GM15510 (cell line): ENCODE results near the gene UBXN7.

Source experiments
- POLR2A ChIP-seq: IDR thresholded peaks from 3 replicates; pipeline ENCODE4 v1.6.1; 2011; ENCODE audit warnings: borderline replicate concordance; ENCODE audit not compliant: insufficient read length; ENCODE audit errors: extremely low read depth

Gene UBXN7

DNA sequence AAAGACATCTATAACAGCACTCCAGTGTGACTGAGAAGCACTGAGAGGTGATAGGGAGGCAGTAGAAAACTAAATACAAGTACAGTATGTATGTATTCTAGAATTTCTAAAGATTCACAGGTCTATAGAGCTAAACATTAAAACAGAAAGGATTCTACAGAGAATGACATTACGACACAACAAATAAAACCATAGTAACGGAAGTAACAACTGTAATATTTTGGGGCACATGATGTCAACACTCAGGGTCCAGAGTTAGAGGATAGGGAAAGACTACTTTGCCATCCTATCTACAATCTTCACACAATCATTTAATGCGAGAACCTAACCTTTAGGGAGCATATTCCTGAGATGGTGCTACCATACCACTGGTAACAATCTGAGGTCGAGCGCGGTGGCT lies 13.6 kb downstream of the UBXN7 start:
- TF ChIP-seq POLR2A: no peak

DNA sequence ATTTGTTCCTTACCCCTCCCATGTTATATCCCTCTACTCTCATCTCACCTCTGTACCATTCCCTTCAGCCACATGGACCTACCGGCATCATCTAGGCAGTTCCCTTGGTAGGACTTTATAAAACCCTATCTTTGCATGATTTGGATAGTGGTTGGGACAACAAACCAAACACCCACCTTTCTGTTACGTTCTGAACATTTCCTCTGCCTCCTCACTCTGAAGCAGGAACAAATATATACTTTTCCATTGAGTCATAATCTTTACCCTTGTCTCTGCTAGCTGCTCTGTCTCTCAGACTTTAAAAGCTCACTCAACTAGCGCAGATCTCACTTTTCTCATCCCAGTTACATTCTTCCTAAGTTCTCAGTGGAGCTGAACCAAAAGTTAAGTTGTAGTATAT lies 17.8 kb downstream of the UBXN7 start:
- no peak for TF ChIP-seq POLR2A

DNA sequence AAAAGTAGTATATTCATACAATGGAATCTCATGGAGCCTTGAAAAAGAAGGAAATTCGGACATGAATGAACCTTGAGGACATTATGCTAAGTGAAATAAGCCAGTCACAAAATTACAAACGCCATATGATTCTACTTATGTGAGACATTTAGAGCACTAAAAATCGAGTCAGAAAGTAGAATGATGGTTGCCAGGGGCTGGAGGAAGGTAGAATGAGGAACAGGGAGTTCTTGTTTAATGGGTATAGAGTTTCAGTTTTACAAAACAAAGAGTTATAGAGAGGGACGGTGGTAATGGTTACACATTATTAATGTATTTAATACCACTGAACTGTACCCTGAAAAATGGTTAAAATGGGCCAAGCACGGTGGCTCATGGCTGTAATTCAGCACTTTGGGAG lies 19.5 kb downstream of the UBXN7 start:
- TF ChIP-seq POLR2A: no peak

DNA sequence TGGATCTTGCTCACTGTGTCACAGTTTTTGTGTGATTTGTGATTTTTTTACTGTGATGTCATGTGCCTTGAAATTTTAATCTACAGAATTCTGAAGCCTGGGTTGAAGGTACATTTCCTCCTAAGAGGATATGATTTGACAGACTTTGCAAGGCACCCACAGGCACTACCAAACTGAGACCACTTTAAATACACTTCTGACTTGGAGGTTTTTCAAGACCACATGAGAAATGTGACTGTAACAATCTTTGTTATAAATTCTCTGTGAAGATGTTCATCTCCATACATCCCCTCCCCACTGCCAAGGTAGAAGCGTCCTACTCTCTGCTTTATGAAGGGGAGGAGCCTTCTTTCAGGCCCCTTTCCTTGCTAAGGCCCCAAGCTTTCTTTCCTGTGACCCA lies 22.8 kb downstream of the UBXN7 start:
- TF ChIP-seq POLR2A: no peak

DNA sequence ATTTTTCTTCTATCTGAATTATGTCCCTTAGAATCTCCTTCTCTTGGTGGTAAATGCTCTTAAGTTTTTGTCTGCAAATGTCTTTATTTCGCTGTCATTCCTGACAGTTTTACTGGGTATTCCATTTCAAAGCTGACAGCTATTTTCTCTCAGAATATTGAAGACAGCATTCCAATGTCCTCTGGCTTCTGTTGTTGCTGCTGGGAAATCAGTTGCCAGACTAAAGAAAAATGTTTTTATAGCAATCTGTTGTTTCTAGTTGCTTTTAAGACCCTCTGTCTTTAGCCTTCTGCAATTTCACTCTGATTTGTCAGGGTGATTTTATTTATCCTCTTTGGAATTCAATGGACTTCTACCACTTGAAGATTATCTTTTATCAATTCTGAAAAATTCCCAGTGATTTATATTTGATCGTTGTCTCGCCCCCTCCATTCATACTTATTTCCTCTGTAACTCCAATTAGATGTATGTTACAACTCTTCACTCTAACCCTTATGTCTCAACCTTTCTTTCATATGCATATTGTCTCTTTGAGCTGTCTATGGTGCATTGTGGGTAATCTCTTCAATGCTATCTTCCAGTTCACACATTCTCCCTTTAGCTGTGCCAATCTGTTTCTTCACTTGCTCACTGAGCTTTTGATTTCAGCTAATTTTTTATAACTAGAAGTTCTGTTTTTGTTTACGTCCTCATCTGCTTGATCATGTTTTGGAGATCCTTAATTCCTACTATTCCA lies 23.5 kb downstream of the UBXN7 start:
- TF ChIP-seq POLR2A: no peak

DNA sequence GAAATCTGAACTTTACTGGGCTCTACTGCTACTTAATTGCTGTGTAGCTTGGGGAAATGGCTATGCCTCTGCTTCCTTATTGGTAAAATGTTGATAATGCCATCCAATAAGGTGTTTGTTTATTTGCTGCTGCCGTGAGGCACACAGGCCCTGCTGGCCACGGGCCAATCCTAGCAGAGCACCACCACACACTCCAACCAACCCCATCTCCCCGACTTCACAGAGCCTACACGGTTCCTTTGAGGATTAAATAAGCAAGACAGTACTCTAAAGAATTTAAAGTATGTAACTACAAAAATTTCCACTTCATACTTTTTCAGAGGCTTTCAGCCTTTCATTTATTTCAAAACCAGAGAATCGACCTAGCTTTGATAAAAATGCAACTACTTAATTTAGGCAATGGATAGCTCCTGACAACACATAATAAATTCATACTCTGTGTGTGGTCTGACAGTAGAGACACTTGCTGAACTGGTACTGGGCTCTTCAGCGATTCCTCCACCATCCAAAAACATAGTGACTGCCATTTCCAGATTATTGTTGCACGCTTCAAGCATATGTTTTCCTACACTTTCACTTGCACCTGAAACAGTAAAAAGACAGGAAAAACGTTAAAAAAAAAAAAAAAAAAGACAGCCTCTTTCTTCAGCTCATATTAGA lies 25.3 kb downstream of the UBXN7 start:
- no peak for TF ChIP-seq POLR2A

DNA sequence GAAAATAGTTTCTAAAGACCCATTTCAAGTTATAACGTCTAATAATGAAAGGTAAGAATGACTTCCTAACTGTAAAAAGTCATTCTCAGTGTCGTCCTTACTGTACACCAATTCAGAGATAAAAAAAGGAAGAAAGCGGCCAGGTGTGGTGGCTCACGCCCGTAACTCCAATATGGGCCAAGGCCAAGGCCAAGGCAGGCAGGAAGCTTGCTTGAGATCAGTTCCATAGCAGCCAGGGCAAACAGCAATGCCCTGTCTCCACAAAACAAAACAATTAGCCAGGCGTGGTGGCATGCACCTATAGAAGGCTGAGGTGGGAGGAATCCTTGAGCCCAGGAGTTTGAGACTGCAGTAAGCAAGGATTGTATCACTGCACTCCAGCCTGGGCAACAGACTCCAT lies 31.9 kb downstream of the UBXN7 start:
- TF ChIP-seq POLR2A: no peak

DNA sequence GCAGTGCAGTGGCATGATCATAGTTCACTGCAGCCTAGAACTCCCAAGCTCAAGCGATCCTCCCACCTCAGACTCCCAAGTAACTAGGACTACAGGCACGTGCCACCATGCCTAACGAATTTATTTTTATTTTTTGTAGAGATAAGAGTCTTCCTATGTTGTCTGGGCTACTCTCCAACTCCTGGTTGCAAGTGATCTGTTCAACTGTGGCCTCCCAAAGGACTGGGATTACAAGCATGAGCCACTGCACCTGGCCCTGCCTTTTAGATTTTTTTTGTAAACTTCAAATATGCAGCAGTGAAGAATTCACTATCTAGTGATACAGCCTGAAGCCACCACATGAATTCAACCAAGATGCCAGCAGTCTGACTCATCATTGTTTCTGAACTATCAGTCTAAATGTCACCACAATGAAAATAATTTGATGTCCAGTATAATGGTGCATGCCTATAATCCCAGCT lies 32.7 kb downstream of the UBXN7 start:
- TF ChIP-seq POLR2A: no peak

DNA sequence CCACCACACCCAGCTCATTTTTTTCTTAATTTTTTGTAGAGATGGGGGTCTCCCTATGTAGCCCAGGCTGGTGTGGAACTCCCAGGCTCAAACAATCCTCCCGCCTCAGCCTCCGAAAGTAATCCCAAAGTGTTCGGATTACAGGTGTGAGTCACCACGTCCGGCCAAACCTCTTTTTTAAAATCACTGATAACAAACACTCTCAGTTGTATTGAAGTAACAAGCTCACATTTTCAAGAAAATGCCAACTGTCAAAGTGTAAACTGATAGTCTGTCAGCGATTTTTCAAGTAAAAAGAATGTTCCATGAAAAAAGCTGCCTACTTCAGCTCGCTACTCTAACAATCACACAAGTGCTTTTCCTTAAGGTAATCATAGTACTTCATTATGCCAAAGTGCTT lies 33.4 kb downstream of the UBXN7 start:
- no peak for TF ChIP-seq POLR2A

DNA sequence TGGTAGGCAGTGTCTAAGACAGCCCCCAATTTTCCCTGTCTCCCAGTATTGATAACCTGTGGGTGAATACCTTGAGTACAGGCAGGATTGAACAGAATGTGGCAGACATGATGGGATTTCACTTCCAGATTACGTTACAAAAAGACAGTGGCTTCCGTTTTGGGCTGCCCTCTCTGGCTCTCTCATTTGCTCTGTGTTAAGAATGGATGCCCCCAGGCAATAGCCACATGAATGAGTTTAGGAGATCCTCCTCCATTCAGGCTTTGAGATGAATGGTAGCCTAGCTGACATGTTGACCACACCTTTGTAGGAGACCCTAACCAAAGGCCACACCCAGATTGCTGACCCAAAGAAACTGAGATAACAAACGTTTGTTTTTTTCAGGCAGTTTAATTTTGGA lies 34.3 kb downstream of the UBXN7 start:
- no peak for TF ChIP-seq POLR2A

DNA sequence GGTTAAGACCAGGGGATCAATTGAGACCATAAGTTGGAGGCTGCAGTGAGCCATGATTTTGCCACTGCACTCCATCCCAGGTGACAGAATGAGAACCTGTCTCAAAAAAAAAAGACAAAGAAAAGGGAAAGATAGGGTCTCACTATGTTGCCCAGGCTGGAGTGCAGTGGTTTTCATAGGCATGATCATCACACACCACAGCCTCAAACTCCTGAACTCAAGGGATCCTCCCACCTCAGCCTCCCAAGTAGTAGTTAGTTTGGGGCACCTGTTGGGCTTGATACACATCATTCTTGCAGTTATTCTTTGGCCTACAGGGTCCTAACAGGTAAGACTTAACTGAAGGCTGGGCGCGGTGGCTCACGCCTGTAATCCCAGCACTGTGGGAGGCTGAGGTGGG lies 42.1 kb downstream of the UBXN7 start:
- no peak for TF ChIP-seq POLR2A

DNA sequence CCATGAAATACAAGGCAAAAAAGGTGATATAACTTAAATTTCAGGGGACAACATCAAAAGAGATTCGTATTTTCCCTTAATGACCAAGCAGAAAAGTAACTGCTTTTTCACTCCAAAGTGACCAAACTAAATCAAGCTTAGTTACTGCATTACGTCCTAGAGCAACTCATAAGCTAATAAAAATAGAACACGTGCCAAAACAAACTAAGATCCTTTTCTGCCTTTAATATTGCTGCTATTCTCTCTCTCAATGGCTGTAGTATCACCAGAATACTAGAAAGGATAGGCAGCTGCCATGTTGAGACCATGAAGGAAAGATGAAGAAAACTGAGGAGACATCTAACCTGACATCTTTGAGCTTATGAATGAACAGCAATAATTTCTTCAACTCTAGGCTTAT lies 43.3 kb downstream of the UBXN7 start:
- no peak for TF ChIP-seq POLR2A

DNA sequence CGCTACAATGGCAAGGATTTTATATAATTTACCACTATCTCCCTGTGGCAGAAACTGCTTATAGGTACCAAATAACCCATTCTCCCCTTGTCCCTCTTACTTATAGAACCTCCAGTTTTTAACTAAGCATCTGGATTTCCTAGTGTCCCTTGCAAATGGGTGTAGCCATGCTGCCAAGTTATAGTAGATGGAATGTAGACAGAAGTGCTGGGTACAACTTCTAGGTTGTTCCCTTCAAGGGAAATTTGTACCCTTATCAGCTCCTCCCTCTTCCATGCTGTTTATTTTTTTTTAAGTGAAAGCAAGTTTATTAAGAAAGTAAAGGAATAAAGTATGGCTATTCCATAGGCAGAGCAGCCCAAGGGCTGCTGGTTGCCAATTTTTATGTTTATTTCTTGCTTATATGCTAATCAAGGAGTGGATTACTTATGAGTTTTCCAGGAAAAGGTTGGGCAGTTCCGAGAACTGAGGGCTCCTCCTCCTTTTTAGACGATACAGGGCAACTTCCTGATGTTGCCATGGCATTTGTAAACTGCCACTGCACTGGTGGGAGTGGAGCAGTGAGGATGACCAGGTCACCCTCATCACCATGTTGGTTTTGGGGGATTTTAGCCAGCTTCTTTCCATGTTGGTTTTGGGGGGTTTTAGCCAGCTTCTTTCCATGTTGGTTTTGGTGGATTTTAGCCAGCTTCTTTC lies 53.9 kb downstream of the UBXN7 start:
- TF ChIP-seq POLR2A: no peak

DNA sequence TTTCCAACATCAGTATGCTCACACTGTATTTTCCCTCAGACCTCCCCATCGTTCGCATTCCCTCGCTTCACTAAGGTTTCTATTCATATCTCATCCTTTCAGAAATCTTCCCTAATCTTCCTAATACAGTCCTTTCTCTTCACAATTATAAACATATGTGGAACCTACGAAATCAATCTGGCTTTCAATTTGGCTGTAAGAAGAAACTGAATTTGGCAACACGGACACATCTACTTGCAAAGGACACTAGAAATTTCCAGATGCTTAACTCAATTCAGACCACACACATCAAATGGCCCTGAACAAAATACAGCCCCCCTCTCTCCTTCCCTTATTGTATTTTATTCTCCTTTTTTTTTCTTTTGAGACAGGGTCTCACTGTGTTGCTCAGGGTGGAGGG lies 54.9 kb downstream of the UBXN7 start:
- TF ChIP-seq POLR2A: no peak

DNA sequence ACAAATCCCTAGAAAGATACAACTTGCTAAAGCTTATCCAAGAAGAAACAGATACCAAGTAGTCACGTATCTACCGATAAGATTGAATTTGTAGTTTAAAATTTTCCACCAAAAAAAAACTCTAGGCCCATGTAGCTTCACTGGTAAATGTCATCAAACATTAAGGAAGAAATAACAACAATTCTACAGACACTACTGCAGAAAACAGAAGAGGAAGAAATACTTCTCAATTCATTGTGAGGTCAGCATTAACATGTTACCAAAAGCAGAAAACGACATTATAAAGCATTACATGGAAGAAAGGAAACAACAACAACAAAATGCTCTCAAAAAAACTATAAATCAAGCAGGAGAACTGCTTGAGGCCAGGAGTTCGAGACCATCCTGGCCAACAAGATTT lies 66.5 kb downstream of the UBXN7 start:
- no peak for TF ChIP-seq POLR2A

DNA sequence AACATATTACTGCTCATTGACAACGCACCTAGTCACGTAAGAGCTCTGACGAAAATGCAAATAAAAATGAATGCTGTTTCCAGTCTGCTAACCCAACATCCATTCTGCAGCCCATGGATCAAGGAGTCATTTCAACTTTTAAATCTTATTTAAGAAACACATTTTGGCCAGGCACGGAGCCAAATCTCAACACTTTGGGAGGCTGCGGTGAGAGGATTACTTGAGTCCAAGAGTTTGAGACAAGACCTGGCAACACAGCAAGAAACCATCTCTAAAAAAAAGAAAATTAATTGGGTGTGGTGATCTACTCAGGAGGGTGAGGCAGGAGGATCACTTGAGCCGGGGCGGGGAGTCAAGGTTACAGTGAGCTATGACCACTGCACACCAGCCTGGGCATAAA lies 71.6 kb downstream of the UBXN7 start:
- TF ChIP-seq POLR2A: no peak

DNA sequence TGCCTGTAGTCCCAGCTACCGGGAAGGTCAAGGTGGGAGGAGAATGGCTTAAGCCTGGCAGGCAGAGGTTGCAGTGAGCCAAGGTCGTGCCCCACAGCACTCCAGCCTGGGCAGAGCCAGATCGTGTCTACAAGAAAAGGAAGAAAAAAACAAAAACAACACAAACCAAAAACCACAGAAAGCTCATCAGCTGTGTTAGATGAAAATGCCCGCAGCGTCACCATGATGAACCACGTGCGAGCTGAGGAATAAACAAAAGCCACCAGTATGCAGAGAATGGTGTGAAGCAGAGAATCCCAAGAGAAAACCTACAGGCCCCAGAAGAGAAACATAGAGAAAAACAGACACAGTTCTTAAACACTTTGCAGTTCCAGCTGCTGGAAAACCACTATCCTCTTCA lies 74.3 kb downstream of the UBXN7 start:
- TF ChIP-seq POLR2A: no peak

DNA sequence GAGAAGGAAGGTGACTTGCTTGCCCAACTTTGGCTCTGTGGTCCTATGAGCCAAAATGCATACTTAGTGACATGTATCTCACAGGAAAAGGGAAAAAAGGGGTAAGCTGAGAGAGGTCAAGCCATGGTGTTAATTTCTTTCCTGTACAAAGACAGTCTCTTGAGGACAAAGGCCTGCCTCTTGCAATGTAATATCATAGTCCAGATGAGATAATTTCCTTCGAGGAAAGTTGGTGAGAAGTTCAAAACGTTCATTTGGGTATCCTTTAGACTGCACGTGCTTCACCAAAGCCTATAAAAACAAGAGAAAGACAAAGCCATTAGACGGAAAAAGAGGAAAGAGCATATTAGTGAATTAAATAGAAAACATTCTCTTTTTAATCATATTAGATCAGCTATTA lies 75.7 kb downstream of the UBXN7 start:
- TF ChIP-seq POLR2A: no peak
